Nephron progenitor cell (in vitro differentiated cells): ENCODE data around the gene ZMYND11.

ENCODE experiments used
- DNase-seq: peaks from one replicate; pipeline ENCODE4 v3.0.0; 2021
- H3K27ac Mint-ChIP-seq: 2 replicates; pipeline ENCODE4 v1.8.0; 2021; ENCODE audit warnings: mild to moderate bottlenecking, moderate library complexity, mixed read lengths
- H3K27me3 Mint-ChIP-seq: 2 replicates; pipeline ENCODE4 v1.8.0; 2021; ENCODE audit warnings: mild to moderate bottlenecking, low read depth, mixed read lengths; ENCODE audit not compliant: poor library complexity
- H3K36me3 Mint-ChIP-seq: 2 replicates; pipeline ENCODE4 v1.8.0; 2021; ENCODE audit warnings: low read depth, mixed read lengths
- H3K4me1 Mint-ChIP-seq: 2 replicates; pipeline ENCODE4 v1.8.0; 2021; ENCODE audit warnings: mixed read lengths
- H3K4me3 Mint-ChIP-seq: 2 replicates; pipeline ENCODE4 v1.8.0; 2021; ENCODE audit warnings: mild to moderate bottlenecking, moderate library complexity, mixed read lengths
- H3K9me3 Mint-ChIP-seq: 2 replicates; pipeline ENCODE4 v1.8.0; 2021; ENCODE audit warnings: mild to moderate bottlenecking, moderate library complexity, mixed read lengths
- CTCF ChIP-seq: fragments of 200-600 bp; sonication (generic); IDR thresholded peaks from 2 replicates; pipeline ENCODE4 v1.5.0; 2021; ENCODE audit warnings: antibody characterized with exemption

ZMYND11 gene

GRCh38 chr10:154348-154747 lies 19.1 kb downstream of the ZMYND11 start:
- no peaks in the 10 kb centered on the region for H3K4me1 Mint-ChIP-seq
- no peak for TF ChIP-seq CTCF
- no peak for DNase-seq
- H3K36me3 Mint-ChIP-seq: peaks cover 62% of the 10 kb centered on the region
- H3K27me3 Mint-ChIP-seq: no peaks in the 10 kb centered on the region
- no peak overlapping the region for H3K4me3 Mint-ChIP-seq
- H3K9me3 Mint-ChIP-seq: peaks cover 41% of the 10 kb centered on the region
- H3K27ac Mint-ChIP-seq: no peak overlapping the region

GRCh38 chr10:167383-167782 lies 32.1 kb downstream of the ZMYND11 start:
- no peak for DNase-seq
- H3K27me3 Mint-ChIP-seq: no peaks in the 10 kb centered on the region
- H3K9me3 Mint-ChIP-seq: peaks cover 83% of the 10 kb centered on the region
- peaks cover 91% of the 10 kb centered on the region for H3K36me3 Mint-ChIP-seq
- no peak for TF ChIP-seq CTCF
- H3K27ac Mint-ChIP-seq: no peak overlapping the region
- H3K4me3 Mint-ChIP-seq: no peak overlapping the region
- H3K4me1 Mint-ChIP-seq: no peaks in the 10 kb centered on the region

- DNase-seq: no peak
- no peak overlapping the region for H3K4me3 Mint-ChIP-seq
- H3K27ac Mint-ChIP-seq: no peak overlapping the region
- H3K9me3 Mint-ChIP-seq: peaks cover 42% of the 10 kb centered on the region
- H3K36me3 Mint-ChIP-seq: peaks cover 56% of the 10 kb centered on the region
- H3K27me3 Mint-ChIP-seq: no peaks in the 10 kb centered on the region
- no peak for TF ChIP-seq CTCF
- no peaks in the 10 kb centered on the region for H3K4me1 Mint-ChIP-seq
These were observed 38.5 kb downstream of the ZMYND11 start for GRCh38 chr10:173741-174140.

GRCh38 chr10:176677-177076 lies 41.4 kb downstream of the ZMYND11 start:
- H3K9me3 Mint-ChIP-seq: peaks cover 16% of the 10 kb centered on the region
- H3K4me1 Mint-ChIP-seq: no peaks in the 10 kb centered on the region
- H3K27me3 Mint-ChIP-seq: no peaks in the 10 kb centered on the region
- peaks cover 54% of the 10 kb centered on the region for H3K36me3 Mint-ChIP-seq
- no peak for TF ChIP-seq CTCF
- no peak for DNase-seq
- H3K4me3 Mint-ChIP-seq: no peak overlapping the region
- peak overlapping the region; percentile 9 for H3K27ac Mint-ChIP-seq

- no peak for DNase-seq
- Mint-ChIP-seq H3K27ac (no peak overlapping the region), H3K36me3 (peaks cover 54% of the 10 kb centered on the region), H3K27me3 (no peaks in the 10 kb centered on the region), H3K9me3 (peaks cover 5% of the 10 kb centered on the region), H3K4me1 (no peaks in the 10 kb centered on the region), H3K4me3 (no peak overlapping the region)
- TF ChIP-seq CTCF: peak; percentile 9
These were observed 43.0 kb downstream of the ZMYND11 start for GRCh38 chr10:178208-178607.

- Mint-ChIP-seq H3K9me3 (peaks cover 7% of the 10 kb centered on the region), H3K4me3 (no peak overlapping the region), H3K27ac (peak overlapping the region; percentile 71), H3K4me1 (no peaks in the 10 kb centered on the region), H3K27me3 (no peaks in the 10 kb centered on the region), H3K36me3 (peaks cover 54% of the 10 kb centered on the region)
- DNase-seq: no peak
- TF ChIP-seq CTCF: no peak
These were observed 43.5 kb downstream of the ZMYND11 start for GRCh38 chr10:178723-179122.
